ENCODE measurements around the gene NNAT.
"Not testable (repeated sequence)": the region's sequence is repeated elsewhere in the genome, so short reads cannot be mapped to it uniquely, and the experiment has no call there.

GRCh38 chr20:37540838-37541237, 19.8 kb downstream of the NNAT start:
- TF ChIP-seq CTCF, EZH2, EZH2phosphoT487 (IDR thresholded peaks at IDR 0.05): not testable (repeated sequence)
